Measurements from ENCODE around the gene PLVAP. TPM values are rescaled to one million over a fixed set of nuclear protein-coding genes. Genes with fewer than 3 reads are reported as not detected.

The PLVAP gene
- total and polyA plus RNA-seq, 2 donors (not counting 3 experiments of a cell fraction or from before 2014, with no cell fraction given), result 5.7 to 16.9 TPM

GRCh38 chr19:17340871-17341357, 36.2 kb downstream of the PLVAP start:
- Histone ChIP-seq H3K9me1 (replicated peaks; ENCODE audit: control insufficient read depth, extremely low read depth, insufficient read depth, low read length) (no peaks in the 10 kb centered on the region), H3K4me2 (ENCODE audit: insufficient read depth, low read length) (no peak overlapping the region), H3K4me1 (ENCODE audit: control insufficient read depth, extremely low read depth, insufficient read depth, low read length) (peaks cover 10% of the 10 kb centered on the region), H3K36me3 (ENCODE audit: control insufficient read depth in 2 of 2, extremely low read depth in 1 of 2, insufficient read depth in 2 of 2, low read length in 2 of 2) (no peaks in the 10 kb centered on the region), H3K4me3 (replicated peaks in 1 of 3; ENCODE audit: insufficient read depth in 1 of 3, low read depth in 1 of 3, low read length in 3 of 3) (no peak overlapping the region), H3K9ac (replicated peaks; ENCODE audit: extremely low read depth, insufficient read depth, low read length) (no peak overlapping the region), H3K27ac (ENCODE audit: insufficient read depth, low read depth, low read length) (no peak overlapping the region), H4K20me1 (replicated peaks; ENCODE audit: control insufficient read depth, extremely low read depth, insufficient read depth, low read length) (no peaks in the 10 kb centered on the region), H2AFZ (ENCODE audit: low read depth, low read length) (no peak overlapping the region), H3K9me3 (replicated peaks; ENCODE audit: control insufficient read depth, insufficient read depth, low read length) (no peaks in the 10 kb centered on the region), H3K27me3 (ENCODE audit: control insufficient read depth in 2 of 2, insufficient read depth in 2 of 2, low read length in 2 of 2) (no peaks in the 10 kb centered on the region), H3K79me2 (ENCODE audit: control insufficient read depth, insufficient read depth, low read length) (peaks cover 4% of the 10 kb centered on the region)
- dilution Hi-C loops (cut with MboI; ENCODE audit: extremely low pct_ligation_motif_present, low sequenced_read_pairs), result no loop called here
- no TSS peak for BruUV-seq (replicated peaks)
- FAIRE-seq (no peak), DNase-seq (ENCODE audit: low read depth, low spot score) (no peak)
- ChIA-PET CTCF (interaction anchor here (3.8 kb wide), 1 partner anchor 45 kb away, joined by 18 read pairs; no protein-coding TSS in a partner anchor), POLR2A (no interaction called here)
- TF ChIP-seq FOS (IDR thresholded peaks at IDR 0.05; ENCODE audit: borderline replicate concordance, insufficient read depth, low read length) (no peak), MYC (IDR thresholded peaks at IDR 0.05; ENCODE audit: low read depth, low read length) (no peak), GATA2 (IDR thresholded peaks at IDR 0.05; ENCODE audit: insufficient read depth, insufficient read length, low read depth, low read length) (no peak), MAX (IDR thresholded peaks at IDR 0.05; ENCODE audit: insufficient read depth, insufficient read length) (no peak), JUN (IDR thresholded peaks at IDR 0.05; ENCODE audit: borderline replicate concordance, insufficient read depth, insufficient read length, low read depth) (no peak)
- intact Hi-C loops (cut with micrococcal nuclease), result no loop called here

GRCh38 chr19:17340302-17340870, 36.8 kb downstream of the PLVAP start:
- intact Hi-C loops (cut with micrococcal nuclease) (no loop called here), dilution Hi-C loops (cut with MboI; ENCODE audit: extremely low pct_ligation_motif_present, low sequenced_read_pairs) (no loop called here)
- no peaks in the 10 kb centered on the region for H3K36me3 ChIP-seq (ENCODE audit: control insufficient read depth in 2 of 2, extremely low read depth in 1 of 2, insufficient read depth in 2 of 2, low read length in 2 of 2)
- no peak for FAIRE-seq
- H3K4me3 ChIP-seq (replicated peaks in 1 of 3; ENCODE audit: insufficient read depth in 1 of 3, low read depth in 1 of 3, low read length in 3 of 3), result no peak overlapping the region
- ChIA-PET CTCF (interaction anchor here (3.8 kb wide), 1 partner anchor 46 kb away, joined by 18 read pairs; no protein-coding TSS in a partner anchor), POLR2A (no interaction called here)
- no peak overlapping the region for H3K9ac ChIP-seq (replicated peaks; ENCODE audit: extremely low read depth, insufficient read depth, low read length)
- no peak overlapping the region for H2AFZ ChIP-seq (ENCODE audit: low read depth, low read length)
- DNase-seq (ENCODE audit: low read depth, low spot score), result no peak
- TF ChIP-seq FOS (IDR thresholded peaks at IDR 0.05; ENCODE audit: borderline replicate concordance, insufficient read depth, low read length), result no peak
- no peak for TF ChIP-seq MYC (IDR thresholded peaks at IDR 0.05; ENCODE audit: low read depth, low read length)
- TF ChIP-seq JUN (IDR thresholded peaks at IDR 0.05; ENCODE audit: borderline replicate concordance, insufficient read depth, insufficient read length, low read depth), result no peak
- no peak for TF ChIP-seq POLR2A (IDR thresholded peaks at IDR 0.05; ENCODE audit: low read depth, low read length)
- no peak for TF ChIP-seq GATA2 (IDR thresholded peaks at IDR 0.05; ENCODE audit: insufficient read depth, insufficient read length, low read depth, low read length)
- no peak for TF ChIP-seq EZH2 (IDR thresholded peaks at IDR 0.05; ENCODE audit: borderline replicate concordance, low read depth, low read length, severe bottlenecking)
- TF ChIP-seq CTCF (IDR thresholded peaks at IDR 0.05; ENCODE audit: extremely low read depth in 1 of 2, insufficient read depth in 1 of 2, low read depth in 1 of 2, low read length in 2 of 2), result no peak
- TF ChIP-seq POLR2AphosphoS5 (IDR thresholded peaks at IDR 0.05; ENCODE audit: insufficient read depth, low read depth, low read length), result no peak
- no peak overlapping the region for H3K4me2 ChIP-seq (ENCODE audit: insufficient read depth, low read length)
- no peaks in the 10 kb centered on the region for H3K9me3 ChIP-seq (replicated peaks; ENCODE audit: control insufficient read depth, insufficient read depth, low read length)
- no peaks in the 10 kb centered on the region for H3K27me3 ChIP-seq (ENCODE audit: control insufficient read depth in 2 of 2, insufficient read depth in 2 of 2, low read length in 2 of 2)
- peaks cover 10% of the 10 kb centered on the region for H3K4me1 ChIP-seq (ENCODE audit: control insufficient read depth, extremely low read depth, insufficient read depth, low read length)
- H3K79me2 ChIP-seq (ENCODE audit: control insufficient read depth, insufficient read depth, low read length), result peaks cover 4% of the 10 kb centered on the region
- no TSS peak for BruUV-seq (replicated peaks)
- H4K20me1 ChIP-seq (replicated peaks; ENCODE audit: control insufficient read depth, extremely low read depth, insufficient read depth, low read length), result no peaks in the 10 kb centered on the region
- H3K9me1 ChIP-seq (replicated peaks; ENCODE audit: control insufficient read depth, extremely low read depth, insufficient read depth, low read length), result no peaks in the 10 kb centered on the region
- no peak overlapping the region for H3K27ac ChIP-seq (ENCODE audit: insufficient read depth, low read depth, low read length)

All from endothelial cell of umbilical vein (primary cell).